CD4-positive, alpha-beta memory T cell (primary cell): Measurements from ENCODE around the gene PRXL2B. TPM values are rescaled to one million over a fixed set of nuclear protein-coding genes. Genes with fewer than 3 reads are reported as not detected.

ENCODE experiments used
- CTCF ChIA-PET: fragments of 350-600 bp; sonication (Branson Sonifier 250); formaldehyde crosslinking; loops from one replicate; lab custom pipeline; 2021; ENCODE audit warnings: inconsistent platforms; ENCODE audit not compliant: partially characterized antibody; lab: Charles Lee
- POLR2A ChIA-PET: fragments of 350-600 bp; sonication (Branson Sonifier 250); formaldehyde crosslinking; loops from one replicate; lab custom pipeline; 2021; ENCODE audit not compliant: partially characterized antibody; lab: Charles Lee
- DNase-seq, 5 donors: peaks; one replicate each; pipeline versions ENCODE4 v3.0.0 to v3.0.0-alpha.2; 2020 to 2022; ENCODE audit warnings: mixed read lengths in 1 of 5
- H3K27ac ChIP-seq: one replicate; pipeline ENCODE4 v1.7.0; 2013; ENCODE audit warnings: low read depth, low read length
- H3K27me3 ChIP-seq: 2 replicates; pipeline ENCODE4 v1.7.0; 2013; ENCODE audit warnings: mild to moderate bottlenecking, low read length, moderate library complexity; ENCODE audit not compliant: insufficient read depth
- H3K36me3 ChIP-seq: 2 replicates; pipeline ENCODE4 v1.7.0; 2013; ENCODE audit warnings: mild to moderate bottlenecking, low read length, moderate library complexity; ENCODE audit not compliant: insufficient read depth
- H3K4me1 ChIP-seq: 2 replicates; pipeline ENCODE4 v1.7.0; 2013; ENCODE audit warnings: mild to moderate bottlenecking, low read length, moderate library complexity; ENCODE audit not compliant: insufficient read depth
- H3K4me3 ChIP-seq, 2 donors: one replicate each; pipeline ENCODE4 v1.7.0; 2013; ENCODE audit warnings: low read length in 2 of 2, mild to moderate bottlenecking in 1 of 2
- H3K9me3 ChIP-seq, 2 donors: one replicate each; pipeline ENCODE4 v1.7.0; 2013; ENCODE audit warnings: low read length in 2 of 2, control low read depth in 1 of 2; ENCODE audit not compliant: control insufficient read depth in 1 of 2
- H3K27ac Mint-ChIP-seq, 7 donors: one replicate each; pipeline ENCODE4 v1.8.0; 2020 to 2021; ENCODE audit warnings: mixed read lengths in 7 of 7, mild to moderate bottlenecking in 6 of 7, inconsistent platforms in 3 of 7, moderate library complexity in 3 of 7
- H3K27me3 Mint-ChIP-seq, 2 donors: one replicate each; pipeline ENCODE4 v1.8.0; 2020 to 2021; ENCODE audit warnings: mixed read lengths in 2 of 2
- H3K36me3 Mint-ChIP-seq, 2 donors: one replicate each; pipeline ENCODE4 v1.8.0; 2020 to 2021; ENCODE audit warnings: mixed read lengths in 2 of 2, inconsistent platforms in 1 of 2, mild to moderate bottlenecking in 1 of 2
- H3K4me1 Mint-ChIP-seq, 4 donors: one replicate each; pipeline ENCODE4 v1.8.0; 2020 to 2021; ENCODE audit warnings: mixed read lengths in 4 of 4, mild to moderate bottlenecking in 1 of 4
- H3K4me3 Mint-ChIP-seq, 8 donors: one replicate each; pipeline ENCODE4 v1.8.0; 2020 to 2021; ENCODE audit warnings: mixed read lengths in 8 of 8, mild to moderate bottlenecking in 7 of 8, moderate library complexity in 6 of 8, inconsistent platforms in 3 of 8
- H3K9me3 Mint-ChIP-seq, 8 donors: one replicate each; pipeline ENCODE4 v1.8.0; 2020 to 2021; ENCODE audit warnings: mixed read lengths in 8 of 8, mild to moderate bottlenecking in 5 of 8, inconsistent platforms in 3 of 8, moderate library complexity in 1 of 8
- intact Hi-C: fragments of 100-400 bp; cut with micrococcal nuclease; formaldehyde crosslinking; loops from one replicate; pipeline ENCODE4 v1.15.1; 2023
- polyA plus RNA-seq, 2 donors: library from polyadenylated mRNA; unstranded; fragments of 300-500 nt; fragmentation: Illumina TruSeq; gene quantifications; one replicate each; pipeline ENCODE4 v1.2.3, GENCODE V29; 2021
- total RNA-seq, 2 experiments: library from RNA; stranded (reverse); gene quantifications; one replicate each; pipeline ENCODE4 v1.2.3, GENCODE V29; 2021

PRXL2B gene
- total and polyA plus RNA-seq, 4 experiments from 2014 or later = 21.4 to 27.2 (median 25.0) TPM

DNA sequence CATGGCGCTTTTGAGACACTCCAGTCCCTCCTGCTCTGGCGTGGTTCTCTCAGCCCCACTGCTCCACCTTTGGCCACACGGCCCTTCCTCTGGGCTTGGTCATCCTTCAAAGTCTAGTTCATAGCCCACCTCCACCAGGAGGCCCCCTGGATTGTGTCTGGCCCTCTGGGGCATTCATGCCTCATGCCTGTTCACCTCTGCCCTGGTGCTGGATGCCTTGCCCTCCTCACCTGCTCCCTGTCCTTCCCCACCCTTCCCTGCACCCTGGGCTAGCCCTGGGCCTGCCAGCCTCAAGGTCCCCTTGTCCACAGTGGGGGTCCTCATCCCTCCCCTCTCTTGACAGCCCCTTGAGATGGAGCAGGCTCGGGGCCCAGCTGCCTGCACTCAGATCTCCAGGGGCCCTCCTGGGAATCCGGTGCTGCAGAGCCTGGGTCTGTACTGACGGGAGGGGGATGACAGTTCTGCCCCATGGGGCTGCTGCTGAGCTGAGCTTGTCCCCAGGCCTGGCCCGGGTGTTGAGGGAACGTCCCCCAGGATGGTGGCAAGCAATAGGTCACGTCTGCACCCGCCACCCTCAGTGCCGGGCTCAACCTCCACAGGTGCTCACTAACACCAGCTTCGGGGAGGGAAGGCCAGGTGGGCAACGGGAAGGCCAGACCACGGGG is 18.4 kb downstream of the PRXL2B start:
- no peak overlapping the region for H3K27ac Mint-ChIP-seq
- no peaks in the 10 kb centered on the region for H3K4me1 ChIP-seq
- H3K4me3 Mint-ChIP-seq = no peak overlapping the region
- ChIA-PET POLR2A (no interaction called here), CTCF (no interaction called here)
- H3K9me3 Mint-ChIP-seq = peaks cover 0 to 5% (median 0%) of the 10 kb centered on the region in 8 donors
- peaks cover 0 to 2% of the 10 kb centered on the region in 2 donors for H3K27me3 Mint-ChIP-seq
- no peaks in the 10 kb centered on the region for H3K36me3 ChIP-seq
- H3K4me1 Mint-ChIP-seq = no peaks in the 10 kb centered on the region
- H3K27me3 ChIP-seq = no peaks in the 10 kb centered on the region
- H3K36me3 Mint-ChIP-seq = no peaks in the 10 kb centered on the region
- H3K4me3 ChIP-seq = no peak overlapping the region
- intact Hi-C loops = no loop called here
- H3K9me3 ChIP-seq = no peaks in the 10 kb centered on the region
- no peak for DNase-seq
- H3K27ac ChIP-seq = no peak overlapping the region

DNA sequence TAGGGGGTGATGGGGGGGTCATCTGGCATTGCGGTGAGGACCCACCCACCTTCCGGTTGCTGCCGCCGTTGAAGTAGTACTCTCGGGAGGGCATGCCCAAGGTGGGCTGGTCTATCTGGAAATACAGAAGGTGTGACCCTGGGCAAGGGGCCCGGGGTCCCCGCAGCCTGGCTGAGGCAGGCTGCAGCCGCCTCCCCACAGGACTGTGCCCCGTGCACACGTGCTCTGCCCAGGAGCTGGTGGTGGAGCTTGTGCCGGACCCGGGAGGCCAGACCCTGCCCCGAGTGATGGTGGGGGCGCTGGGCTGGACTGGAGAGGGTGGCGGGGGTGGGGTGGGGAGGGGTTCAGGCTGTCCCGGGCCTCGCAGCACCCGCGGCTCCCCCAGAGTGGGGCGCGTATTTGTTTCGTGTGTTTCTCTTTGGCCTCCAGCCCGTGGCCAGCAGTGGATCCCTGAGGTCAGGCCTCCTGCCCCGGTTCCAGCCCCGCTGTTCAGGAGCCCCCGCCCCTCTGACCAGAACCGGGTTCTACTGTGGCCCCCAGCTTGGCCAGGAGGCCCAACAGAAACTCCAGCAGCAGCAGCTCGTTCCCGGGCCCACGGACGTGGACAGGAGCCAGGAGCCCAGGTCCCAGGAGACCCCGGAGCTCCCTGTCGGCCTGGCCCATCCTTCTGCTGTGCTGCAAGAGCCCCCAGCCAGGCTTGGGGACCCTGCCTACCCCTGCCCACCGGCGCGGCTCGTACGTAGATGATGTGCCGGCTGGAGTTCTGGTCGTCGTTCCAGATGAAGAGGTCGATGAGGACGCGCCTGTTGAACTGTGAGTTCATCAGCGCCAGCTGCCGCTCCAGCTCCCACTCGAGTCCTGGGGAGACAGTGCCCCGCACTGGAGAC is 19.2 kb downstream of the PRXL2B start:
- Histone ChIP-seq H3K4me1 (no peaks in the 10 kb centered on the region), H3K9me3 (no peaks in the 10 kb centered on the region), H3K36me3 (no peaks in the 10 kb centered on the region), H3K27me3 (no peaks in the 10 kb centered on the region), H3K27ac (no peak overlapping the region), H3K4me3 (no peak overlapping the region)
- peaks cover 0 to 2% of the 10 kb centered on the region in 2 donors for H3K27me3 Mint-ChIP-seq
- H3K4me3 Mint-ChIP-seq = no peak overlapping the region
- no peak for DNase-seq
- ChIA-PET CTCF (no interaction called here), POLR2A (no interaction called here)
- intact Hi-C loops = no loop called here
- H3K4me1 Mint-ChIP-seq = no peaks in the 10 kb centered on the region
- no peaks in the 10 kb centered on the region for H3K36me3 Mint-ChIP-seq
- peaks cover 0 to 3% (median 0%) of the 10 kb centered on the region in 8 donors for H3K9me3 Mint-ChIP-seq
- no peak overlapping the region for H3K27ac Mint-ChIP-seq

DNA sequence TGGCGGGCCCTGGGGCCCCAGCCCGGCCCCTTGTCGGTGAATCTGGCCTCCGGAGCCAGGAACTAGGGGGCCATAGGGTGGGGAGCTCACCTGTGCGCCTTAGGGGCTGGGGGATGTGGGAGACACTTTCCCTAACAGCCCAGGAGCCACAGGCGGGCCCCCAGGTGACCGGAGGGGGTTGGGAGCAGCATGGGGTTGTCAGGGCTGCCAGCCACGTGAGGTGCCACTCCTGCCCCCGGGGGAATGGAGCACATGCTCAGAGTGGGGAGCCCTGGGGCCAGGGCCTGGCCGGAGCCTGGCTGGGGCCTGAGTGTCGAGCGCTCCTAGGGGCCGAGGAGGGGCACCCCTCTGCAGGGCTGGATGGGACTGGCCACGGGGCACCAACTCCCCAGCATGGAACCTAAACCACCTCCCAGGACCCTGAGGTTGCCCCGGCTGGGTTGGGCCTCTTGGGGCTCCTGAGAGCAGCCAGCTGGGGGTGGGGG is 19.9 kb downstream of the PRXL2B start:
- Mint-ChIP-seq H3K27me3 (peaks cover 0 to 2% of the 10 kb centered on the region in 2 donors), H3K9me3 (peaks cover 0 to 3% (median 0%) of the 10 kb centered on the region in 8 donors), H3K36me3 (no peaks in the 10 kb centered on the region), H3K27ac (no peak overlapping the region), H3K4me1 (no peaks in the 10 kb centered on the region), H3K4me3 (no peak overlapping the region)
- no peaks in the 10 kb centered on the region for H3K36me3 ChIP-seq
- H3K4me3 ChIP-seq = no peak overlapping the region
- POLR2A ChIA-PET = no interaction called here
- H3K9me3 ChIP-seq = no peaks in the 10 kb centered on the region
- intact Hi-C loops = no loop called here
- no peaks in the 10 kb centered on the region for H3K4me1 ChIP-seq
- no peak overlapping the region for H3K27ac ChIP-seq
- no peaks in the 10 kb centered on the region for H3K27me3 ChIP-seq
- DNase-seq = no peak
- CTCF ChIA-PET = no interaction called here

DNA sequence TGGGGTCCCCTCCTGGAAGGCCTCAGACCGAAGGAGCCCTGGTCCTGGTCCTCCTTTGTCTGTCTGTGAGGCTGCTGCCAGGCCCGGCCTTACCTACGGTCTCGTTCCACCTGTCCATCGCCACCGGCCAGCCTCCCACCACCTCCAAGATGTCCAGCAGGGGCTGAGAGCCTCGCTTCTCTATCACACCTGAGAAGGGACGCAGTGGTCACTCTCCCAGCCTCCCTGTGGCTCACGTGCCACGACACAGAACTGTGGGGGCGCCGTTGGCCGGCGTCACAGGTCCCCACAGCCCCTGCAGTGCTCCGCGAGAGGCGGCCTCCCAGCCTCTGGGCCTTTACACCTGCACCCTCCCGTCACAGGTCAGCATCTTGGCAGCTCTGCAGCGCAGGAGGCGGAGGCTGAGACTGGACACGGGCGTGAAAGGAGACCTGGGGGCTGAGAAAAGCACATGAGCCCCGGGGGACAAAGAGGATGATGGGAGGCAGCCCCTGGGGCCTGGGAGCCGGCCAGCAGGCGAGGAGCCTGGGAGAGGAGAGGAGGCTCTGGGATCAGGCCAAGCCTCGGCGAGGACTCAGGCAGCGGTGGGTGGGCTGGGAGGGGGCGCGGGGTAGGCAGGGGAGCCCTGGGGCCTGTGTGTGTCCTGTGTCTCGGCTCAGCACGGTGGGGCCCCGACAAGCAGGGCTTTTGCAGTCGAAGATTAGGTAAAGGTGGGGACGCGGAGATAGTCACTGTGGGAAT is 20.5 kb downstream of the PRXL2B start:
- no peak overlapping the region for H3K4me3 ChIP-seq
- H3K27me3 ChIP-seq = no peaks in the 10 kb centered on the region
- intact Hi-C loops = no loop called here
- no peaks in the 10 kb centered on the region for H3K9me3 ChIP-seq
- Mint-ChIP-seq H3K9me3 (peaks cover 0 to 3% (median 0%) of the 10 kb centered on the region in 8 donors), H3K4me3 (no peak overlapping the region), H3K4me1 (no peaks in the 10 kb centered on the region), H3K36me3 (no peaks in the 10 kb centered on the region), H3K27ac (no peak overlapping the region), H3K27me3 (peaks cover 0 to 2% of the 10 kb centered on the region in 2 donors)
- CTCF ChIA-PET = no interaction called here
- H3K4me1 ChIP-seq = no peaks in the 10 kb centered on the region
- no peaks in the 10 kb centered on the region for H3K36me3 ChIP-seq
- no peak for DNase-seq
- POLR2A ChIA-PET = no interaction called here
- no peak overlapping the region for H3K27ac ChIP-seq

DNA sequence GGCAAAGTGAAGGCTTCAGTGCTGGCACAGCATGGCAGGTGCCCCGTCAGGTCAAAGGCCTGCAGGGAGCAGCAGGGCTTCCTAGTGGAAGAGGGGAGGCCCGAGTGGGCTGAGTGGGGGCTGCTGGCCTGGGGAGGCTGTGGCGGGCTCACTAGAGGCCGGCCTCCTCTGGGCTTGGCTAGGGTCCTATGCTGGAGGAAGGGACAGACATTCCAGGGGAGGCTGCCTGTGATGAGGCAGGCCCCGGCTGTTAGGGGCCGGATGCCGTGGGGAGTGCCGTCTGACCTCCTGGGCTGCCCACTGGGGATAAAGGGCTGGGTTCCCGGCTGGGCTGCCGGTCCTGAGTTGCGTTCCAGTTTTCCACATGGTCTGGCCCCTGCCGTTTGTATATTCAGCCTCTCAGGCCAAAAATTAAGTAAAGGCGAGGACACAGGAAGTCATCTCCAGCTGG is 21.1 kb downstream of the PRXL2B start:
- Histone ChIP-seq H3K27me3 (no peaks in the 10 kb centered on the region), H3K9me3 (no peaks in the 10 kb centered on the region), H3K36me3 (no peaks in the 10 kb centered on the region), H3K4me1 (no peaks in the 10 kb centered on the region), H3K4me3 (no peak overlapping the region), H3K27ac (no peak overlapping the region)
- DNase-seq = no peak
- Mint-ChIP-seq H3K4me3 (no peak overlapping the region), H3K36me3 (no peaks in the 10 kb centered on the region), H3K27ac (no peak overlapping the region), H3K27me3 (no peaks in the 10 kb centered on the region), H3K4me1 (no peaks in the 10 kb centered on the region), H3K9me3 (peaks cover 0 to 2% (median 0%) of the 10 kb centered on the region in 8 donors)
- ChIA-PET POLR2A (no interaction called here), CTCF (no interaction called here)
- intact Hi-C loops = no loop called here

DNA sequence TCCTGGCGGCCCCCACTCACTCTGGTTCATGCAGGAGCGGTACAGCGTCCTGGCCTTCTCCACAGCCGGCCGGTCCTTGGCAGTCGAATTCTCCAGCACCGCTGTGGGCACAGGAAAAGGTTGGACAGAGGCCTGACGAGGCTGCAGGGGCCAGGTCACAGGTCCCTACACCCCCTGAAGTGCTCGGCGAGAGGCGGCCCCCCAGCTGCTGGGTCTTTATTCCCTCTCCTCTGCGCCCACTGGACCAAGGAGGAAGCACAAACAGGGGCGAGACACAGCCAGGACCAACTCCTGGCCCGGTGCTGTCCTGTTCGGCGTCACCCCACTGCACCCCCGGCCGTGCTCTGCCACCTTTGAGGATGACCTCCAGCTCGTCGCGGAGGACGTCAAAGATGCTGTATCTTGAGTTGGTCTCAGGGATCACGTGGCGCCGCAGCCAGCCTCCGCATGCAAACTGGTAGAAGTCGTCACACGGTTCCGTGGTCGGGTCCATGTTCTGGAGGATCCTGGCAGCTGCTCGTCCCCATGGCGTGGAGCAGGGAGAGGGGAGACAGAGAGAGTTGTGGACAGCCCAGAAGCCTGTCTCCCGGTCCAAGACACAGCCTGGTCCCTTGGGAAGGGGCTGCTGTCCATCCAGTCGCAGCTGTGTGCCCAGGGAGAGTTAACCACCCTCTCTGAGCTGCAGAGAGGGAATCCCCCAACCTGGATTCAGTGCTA is 22.9 kb downstream of the PRXL2B start:
- no peaks in the 10 kb centered on the region for H3K4me1 Mint-ChIP-seq
- no peaks in the 10 kb centered on the region for H3K36me3 ChIP-seq
- no peak for DNase-seq
- H3K4me1 ChIP-seq = no peaks in the 10 kb centered on the region
- H3K27me3 ChIP-seq = no peaks in the 10 kb centered on the region
- intact Hi-C loops = loop anchor here (1.0 kb wide), 1 partner anchor 12 kb away; no protein-coding TSS in a partner anchor
- peaks cover 0 to 17% (median 12%) of the 10 kb centered on the region in 8 donors for H3K9me3 Mint-ChIP-seq
- CTCF ChIA-PET = no interaction called here
- no peaks in the 10 kb centered on the region for H3K9me3 ChIP-seq
- H3K27ac ChIP-seq = no peak overlapping the region
- H3K36me3 Mint-ChIP-seq = peaks cover 0 to 6% of the 10 kb centered on the region in 2 donors
- no peak overlapping the region for H3K27ac Mint-ChIP-seq
- no peak overlapping the region for H3K4me3 Mint-ChIP-seq
- H3K4me3 ChIP-seq = no peak overlapping the region
- POLR2A ChIA-PET = no interaction called here
- peaks cover 3 to 5% of the 10 kb centered on the region in 2 donors for H3K27me3 Mint-ChIP-seq
